HG02970 (cell line): ENCODE data around the gene OCIAD2.
"Not testable (repeated sequence)": the region's sequence is repeated elsewhere in the genome, so short reads cannot be mapped to it uniquely, and the experiment has no call there.

Source experiments
- ATAC-seq: cut with Tn5 transposase; IDR thresholded peaks from one replicate; pipeline ENCODE4 v1.9.1; 2021; ENCODE audit warnings: mild to moderate bottlenecking, moderate library complexity, moderate number of reproducible peaks; ENCODE audit not compliant: unreplicated experiment, low FRiP score

Gene OCIAD2

DNA sequence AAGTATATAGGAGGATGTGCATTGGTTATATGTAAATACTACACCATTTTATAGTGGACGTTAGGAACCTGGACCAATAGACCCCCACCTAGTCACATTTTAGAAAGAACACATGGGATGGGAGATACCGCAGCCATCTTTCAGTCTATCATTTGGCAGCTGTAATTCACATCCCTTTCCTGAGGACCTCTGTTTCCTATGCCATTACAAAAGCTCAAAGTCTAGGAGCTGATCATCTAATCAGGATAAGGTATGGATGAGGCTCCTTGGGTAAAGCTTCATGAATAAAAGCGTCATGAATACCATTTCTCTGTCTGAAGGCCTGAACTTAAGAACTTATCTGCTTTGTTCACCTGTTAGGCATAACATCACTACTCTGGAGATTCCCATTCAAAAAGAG lies 44.5 kb downstream of the OCIAD2 start:
- no peak for ATAC-seq

DNA sequence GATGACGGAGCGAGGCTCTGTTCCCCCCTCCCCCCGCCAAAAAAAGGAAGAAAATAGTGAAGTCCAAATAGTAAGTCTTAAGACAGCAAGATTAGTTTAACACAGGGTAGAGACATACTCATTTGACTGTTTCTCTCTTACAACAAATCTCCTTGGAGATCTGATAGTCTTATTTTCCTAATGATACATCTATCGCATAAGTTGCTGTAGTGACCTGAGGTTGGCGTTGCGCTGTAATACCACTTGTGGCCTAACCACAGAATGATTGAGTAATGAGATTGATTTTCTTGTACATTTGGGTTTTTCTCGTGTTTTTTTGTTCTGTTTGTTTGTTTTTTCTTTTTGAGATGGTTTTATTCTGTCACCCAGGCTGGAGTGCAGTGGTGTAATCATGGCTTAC lies 48.4 kb downstream of the OCIAD2 start:
- ATAC-seq, result no peak

DNA sequence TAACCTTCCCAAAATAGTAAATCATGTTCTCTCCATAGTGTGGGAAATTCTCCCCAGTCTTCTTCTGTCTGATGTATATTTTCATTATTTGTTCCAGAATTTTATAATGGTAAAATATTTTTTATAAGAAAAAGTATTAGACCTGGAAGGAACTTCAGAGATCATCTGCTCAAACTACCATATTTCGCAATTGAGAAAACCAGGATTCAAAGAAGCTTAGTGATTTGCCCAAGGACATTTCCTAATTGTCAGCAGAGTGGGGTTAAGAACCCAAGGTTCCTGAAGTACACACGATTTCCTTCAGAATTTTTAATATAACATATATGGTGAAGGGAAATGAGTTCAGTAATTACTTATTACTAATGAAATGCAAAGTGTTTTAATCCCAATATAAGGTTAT lies 51.6 kb downstream of the OCIAD2 start:
- ATAC-seq, result no peak

DNA sequence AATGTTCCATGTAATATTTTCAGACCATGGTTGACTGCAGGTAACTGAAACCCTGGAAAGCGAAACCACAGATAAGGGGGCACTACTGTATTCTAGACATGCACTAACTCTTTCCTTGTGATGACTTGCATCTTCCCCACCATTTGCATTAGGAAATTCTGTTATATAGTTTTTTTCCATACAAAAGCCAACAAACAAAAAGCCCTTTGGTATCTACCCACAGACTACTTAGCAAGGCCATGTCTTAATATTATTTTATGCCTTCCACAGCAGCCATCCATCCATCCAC lies 52.2 kb downstream of the OCIAD2 start:
- no peak for ATAC-seq

DNA sequence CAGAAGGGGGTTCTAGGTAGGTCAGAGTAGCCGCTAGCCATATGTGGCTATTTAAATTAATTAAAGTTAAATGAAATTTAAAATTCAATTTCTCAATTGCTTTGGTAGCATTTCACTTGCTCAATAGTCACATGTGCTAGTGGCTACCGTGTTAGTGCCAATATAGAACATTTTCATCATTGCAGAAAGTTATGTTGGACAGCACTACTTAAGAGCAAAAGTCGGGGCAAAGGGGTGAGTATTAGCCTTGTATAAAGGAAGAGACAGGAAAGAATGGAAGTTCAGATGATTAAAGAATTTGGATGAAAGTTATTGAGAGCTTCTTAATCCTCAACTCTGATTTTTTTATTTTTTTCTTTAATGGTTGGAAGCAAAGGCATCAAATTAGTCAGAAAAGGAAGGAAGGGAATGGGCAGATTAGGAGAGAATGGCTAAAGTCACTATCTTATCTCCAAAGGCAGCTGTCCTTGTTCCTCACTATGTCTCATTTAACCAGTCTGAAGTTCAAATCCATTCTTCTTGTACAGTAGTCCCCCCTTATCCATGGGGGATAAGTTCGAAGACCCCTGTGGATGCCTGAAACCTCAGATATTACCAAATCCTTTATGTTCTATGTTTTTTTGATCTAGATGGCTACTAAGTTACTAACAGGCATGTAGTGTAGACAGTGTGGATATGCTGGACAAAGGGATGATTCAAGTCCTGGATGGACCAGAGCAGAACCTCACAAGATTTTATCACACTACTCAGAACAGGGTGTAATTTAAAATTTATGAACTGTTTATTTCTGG lies 52.8 kb downstream of the OCIAD2 start:
- ATAC-seq, result no peak

DNA sequence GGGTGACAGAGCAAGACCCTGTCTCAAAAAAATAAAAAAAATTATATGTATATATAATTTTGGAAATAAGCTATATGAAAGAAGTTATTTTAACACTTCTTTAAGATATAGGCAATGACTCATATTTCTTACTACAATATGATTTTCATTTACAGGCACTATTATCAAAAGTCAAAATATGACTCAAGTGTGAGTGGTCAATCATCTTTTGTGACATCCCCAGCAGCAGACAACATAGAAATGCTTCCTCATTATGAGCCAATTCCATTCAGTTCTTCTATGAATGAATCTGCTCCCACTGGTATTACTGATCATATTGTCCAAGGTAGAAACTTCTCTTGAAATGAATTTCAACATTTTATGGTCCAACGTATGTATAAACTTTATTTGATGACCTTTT lies 54.9 kb downstream of the OCIAD2 start:
- ATAC-seq, result no peak

DNA sequence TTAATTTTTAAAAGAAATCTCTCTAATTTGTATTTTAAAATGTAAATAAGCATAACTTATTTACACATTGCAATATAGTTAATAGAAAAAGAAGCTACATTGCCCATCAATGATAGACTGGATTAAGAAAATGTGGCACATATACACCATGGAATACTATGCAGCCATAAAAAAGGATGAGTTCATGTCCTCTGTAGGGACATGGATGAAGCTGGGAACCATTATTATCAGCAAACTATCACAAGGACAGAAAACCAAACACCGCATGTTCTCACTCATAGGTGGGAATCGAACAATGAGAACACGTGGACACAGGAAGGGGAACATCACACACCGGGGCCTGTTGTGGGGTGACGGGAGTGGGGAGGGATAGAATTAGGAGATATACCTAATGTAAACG lies 57.8 kb downstream of the OCIAD2 start:
- not testable (repeated sequence) for ATAC-seq

DNA sequence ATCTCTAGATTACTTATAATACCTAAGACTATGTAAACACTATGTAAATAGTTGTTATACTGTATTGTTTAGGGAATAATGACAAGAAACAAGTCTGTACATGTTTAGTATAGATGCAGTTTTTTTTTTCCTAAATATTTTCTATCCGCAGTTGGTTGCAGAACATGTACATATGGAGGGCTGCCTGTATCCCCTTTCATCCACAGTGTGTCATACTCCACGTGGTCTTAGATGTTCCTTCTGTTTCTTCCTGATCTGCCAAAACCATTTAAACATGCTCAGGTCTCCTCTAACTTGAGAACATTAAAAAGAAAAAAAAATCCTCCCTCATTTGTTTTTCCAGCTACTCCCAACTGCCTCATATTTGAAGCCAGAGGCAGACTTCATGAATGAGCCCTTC lies 61.7 kb downstream of the OCIAD2 start:
- ATAC-seq, result no peak

DNA sequence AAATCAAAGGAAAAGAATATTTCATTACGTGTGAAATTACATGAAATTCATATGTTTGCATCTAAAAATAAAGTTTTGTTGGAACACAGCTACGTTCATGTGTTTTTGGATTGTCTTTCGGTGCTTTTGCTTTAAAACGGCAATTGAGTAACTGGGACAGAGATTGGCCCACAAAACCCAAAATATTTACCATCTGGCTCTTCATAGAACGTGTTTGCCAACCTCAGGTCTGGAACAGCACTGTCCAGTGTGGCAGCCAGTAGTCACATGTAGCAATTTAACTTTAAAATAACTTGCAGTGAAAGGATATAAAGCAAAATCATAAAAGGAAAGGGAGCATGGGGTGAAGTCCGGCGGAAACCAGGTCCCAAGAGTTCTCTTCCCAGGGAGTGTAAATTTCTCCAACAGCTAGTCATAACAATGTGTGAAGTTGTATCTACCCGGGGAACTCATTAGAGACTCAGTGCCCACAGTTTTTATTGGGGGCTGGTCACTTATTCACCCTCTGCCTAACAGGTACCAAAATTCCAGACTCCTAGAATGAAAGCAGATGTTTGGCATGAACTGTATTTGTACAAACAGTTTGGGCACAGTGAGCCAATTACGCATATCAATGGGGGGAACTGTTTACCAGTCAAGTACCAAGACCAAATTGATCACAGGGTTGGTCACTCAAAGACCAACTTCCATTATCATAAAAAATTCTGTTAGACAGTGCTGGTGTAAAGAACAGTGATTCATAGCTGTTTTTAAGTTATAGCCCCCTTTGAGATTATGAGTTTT lies 65.3 kb downstream of the OCIAD2 start:
- no peak for ATAC-seq

DNA sequence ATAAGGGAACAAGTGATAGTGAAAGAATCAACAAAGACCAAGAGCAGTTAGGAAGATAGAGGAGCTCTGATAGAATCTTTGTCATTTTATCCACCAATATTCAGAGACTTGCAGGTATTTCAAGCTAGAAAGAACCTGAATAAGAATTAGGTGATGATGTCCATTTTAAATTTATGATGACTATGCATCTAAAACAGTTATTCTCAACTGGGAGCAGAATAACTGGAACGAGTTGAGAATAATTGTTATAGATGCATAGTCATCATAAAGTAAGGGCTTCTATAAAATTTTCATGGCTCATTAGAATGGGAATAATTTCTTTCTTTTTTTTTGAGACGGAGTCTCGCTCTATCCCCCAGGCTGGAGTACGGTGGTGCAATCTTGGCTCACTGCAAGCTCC lies 69.9 kb downstream of the OCIAD2 start:
- ATAC-seq, result no peak
